ENCODE data around the gene C6orf52.

The C6orf52 gene

DNA sequence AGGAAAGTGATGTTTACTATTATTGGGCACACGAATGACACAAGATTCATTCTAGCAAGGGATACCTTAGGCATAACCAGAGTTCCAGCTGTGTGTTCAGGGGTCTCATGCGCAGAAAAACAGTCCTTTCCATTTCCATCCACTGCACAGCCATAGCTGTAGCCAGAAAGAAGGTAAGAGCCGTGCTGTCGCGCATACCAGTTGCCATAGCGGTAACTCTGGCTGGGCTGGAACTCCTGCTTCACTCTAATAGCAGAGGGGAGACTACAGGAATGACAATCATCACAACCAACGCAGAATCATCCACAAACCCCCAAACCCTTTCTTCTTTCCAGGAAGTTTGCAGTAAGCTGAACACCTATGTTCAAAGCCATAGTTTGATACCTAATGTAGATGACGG, 7.5 kb downstream of the C6orf52 start:
- no peak for DNase-seq (ENCODE audit: low read depth)
- no peak overlapping the region for H3K4me3 ChIP-seq (ENCODE audit: control insufficient read depth, low read depth, low read length)
- TF ChIP-seq, protein P1, sequence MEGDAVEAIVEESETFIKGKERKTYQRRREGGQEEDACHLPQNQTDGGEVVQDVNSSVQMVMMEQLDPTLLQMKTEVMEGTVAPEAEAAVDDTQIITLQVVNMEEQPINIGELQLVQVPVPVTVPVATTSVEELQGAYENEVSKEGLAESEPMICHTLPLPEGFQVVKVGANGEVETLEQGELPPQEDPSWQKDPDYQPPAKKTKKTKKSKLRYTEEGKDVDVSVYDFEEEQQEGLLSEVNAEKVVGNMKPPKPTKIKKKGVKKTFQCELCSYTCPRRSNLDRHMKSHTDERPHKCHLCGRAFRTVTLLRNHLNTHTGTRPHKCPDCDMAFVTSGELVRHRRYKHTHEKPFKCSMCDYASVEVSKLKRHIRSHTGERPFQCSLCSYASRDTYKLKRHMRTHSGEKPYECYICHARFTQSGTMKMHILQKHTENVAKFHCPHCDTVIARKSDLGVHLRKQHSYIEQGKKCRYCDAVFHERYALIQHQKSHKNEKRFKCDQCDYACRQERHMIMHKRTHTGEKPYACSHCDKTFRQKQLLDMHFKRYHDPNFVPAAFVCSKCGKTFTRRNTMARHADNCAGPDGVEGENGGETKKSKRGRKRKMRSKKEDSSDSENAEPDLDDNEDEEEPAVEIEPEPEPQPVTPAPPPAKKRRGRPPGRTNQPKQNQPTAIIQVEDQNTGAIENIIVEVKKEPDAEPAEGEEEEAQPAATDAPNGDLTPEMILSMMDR (IDR thresholded peaks at IDR 0.05; ENCODE audit: control insufficient read depth, insufficient read depth, low read depth, low read length, missing control alignments), result no peak

DNA sequence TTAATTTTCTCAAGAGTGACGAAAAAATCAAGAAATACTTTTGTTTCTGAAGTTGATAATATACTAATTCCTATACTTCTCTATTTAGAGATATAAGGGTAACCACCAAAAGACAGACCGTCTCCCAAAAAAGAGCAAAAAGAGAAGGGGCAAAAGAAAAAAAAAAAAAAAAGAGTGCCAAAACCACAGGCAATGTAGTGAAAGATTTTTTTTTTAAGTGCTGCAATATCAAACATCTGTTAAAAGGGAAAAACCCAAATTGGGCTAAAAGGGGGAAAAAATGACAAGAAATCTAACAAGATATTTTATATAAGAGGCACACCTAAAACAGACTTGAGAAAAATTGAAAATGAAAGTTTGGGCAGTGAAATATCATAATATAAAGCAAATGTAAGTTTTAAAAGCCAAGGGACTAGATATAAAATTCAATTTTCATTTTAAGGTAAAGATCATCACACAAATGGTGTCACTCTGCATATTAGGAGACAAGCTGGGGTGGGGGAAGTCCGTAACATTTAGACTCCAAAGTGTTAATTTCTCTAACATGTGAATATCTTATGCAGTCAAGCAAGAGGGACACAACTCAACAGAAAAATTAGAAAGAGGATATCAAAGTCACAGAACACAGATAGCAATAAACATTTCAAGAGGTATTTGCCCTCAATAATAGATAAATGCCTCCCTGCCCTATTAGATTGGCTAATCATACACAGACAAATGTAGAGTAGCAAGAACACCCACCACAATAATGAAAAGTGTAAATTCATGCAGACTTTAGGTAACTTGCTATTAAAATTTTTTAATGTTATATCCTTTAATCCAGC, 9.1 kb downstream of the C6orf52 start:
- no peak overlapping the region for H3K4me3 ChIP-seq (ENCODE audit: control insufficient read depth, low read depth, low read length)
- no peak for DNase-seq (ENCODE audit: low read depth)
- TF ChIP-seq, protein P1 (IDR thresholded peaks at IDR 0.05; ENCODE audit: control insufficient read depth, insufficient read depth, low read depth, low read length, missing control alignments), result no peak

DNA sequence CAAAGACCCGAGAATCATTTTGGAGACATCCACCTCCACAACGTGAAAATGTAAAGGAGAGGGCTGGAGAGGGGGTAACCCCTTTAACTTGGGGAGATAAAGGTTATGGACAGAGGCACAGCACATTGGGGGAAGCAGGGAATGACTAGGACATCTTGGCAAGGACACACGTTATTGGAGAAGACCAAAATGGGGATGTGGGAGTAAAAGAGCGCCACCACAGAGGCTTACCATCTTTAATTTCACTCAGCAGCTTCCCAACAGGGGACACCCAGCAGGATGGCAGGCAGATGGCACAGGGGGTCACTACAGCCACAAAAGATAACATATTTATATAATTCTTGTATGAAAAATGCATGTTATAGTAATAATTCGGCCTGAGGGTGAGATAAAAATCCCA, 9.8 kb downstream of the C6orf52 start:
- TF ChIP-seq, protein P1 (IDR thresholded peaks at IDR 0.05; ENCODE audit: control insufficient read depth, insufficient read depth, low read depth, low read length, missing control alignments), result no peak
- no peak for DNase-seq (ENCODE audit: low read depth)
- no peak overlapping the region for H3K4me3 ChIP-seq (ENCODE audit: control insufficient read depth, low read depth, low read length)

DNA sequence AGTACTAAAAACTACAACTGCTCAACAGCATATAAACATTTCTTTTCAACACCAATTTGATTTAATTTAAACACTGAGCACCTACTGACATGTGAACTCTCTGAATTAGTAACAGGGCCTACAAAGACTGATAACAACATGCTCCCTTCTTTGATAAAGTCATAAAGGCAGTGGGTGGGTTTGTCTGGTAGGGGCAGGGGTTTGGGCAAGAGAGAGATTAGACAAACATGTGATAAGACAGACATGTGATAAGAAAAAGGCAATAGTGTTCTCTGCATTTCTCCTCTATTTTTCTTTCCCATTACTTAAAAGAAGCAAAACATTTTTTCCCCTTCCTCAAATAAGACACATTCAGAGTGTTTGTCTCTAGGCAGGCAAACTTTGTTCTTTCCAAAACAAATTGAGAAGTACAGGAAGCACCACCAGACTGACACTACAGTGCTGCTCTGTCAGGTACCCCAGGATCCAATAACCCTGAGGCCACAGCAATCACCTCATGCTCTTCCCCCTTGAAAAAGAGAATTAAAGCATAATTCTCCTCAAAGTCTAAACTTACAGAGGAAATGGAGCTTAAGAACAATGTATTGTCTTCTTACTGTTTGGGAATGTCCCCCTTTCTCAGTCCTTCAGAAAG, 11.9 kb downstream of the C6orf52 start:
- DNase-seq (ENCODE audit: low read depth), result no peak
- H3K4me3 ChIP-seq (ENCODE audit: control insufficient read depth, low read depth, low read length), result no peak overlapping the region
- TF ChIP-seq, protein P1 (IDR thresholded peaks at IDR 0.05; ENCODE audit: control insufficient read depth, insufficient read depth, low read depth, low read length, missing control alignments), result no peak

DNA sequence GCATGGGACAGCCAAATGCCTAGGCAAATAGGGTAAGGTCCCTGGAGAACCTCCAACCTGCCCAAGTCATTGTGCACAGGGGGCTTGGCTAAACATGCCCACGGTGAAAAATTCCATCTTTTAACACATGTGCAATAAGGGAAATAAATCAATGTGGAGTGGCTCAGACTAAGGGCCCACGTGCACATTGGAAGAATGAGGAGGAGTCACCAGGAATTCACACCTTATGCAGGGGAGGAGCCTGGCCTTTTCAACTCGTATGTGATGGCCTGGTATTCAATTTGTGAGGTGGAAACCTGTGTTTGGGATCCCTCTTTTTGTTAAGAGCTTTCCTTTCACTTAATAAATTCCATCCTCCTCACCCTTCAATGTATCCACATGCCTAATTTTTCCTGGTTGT, 12.6 kb downstream of the C6orf52 start:
- TF ChIP-seq, protein P1 (IDR thresholded peaks at IDR 0.05; ENCODE audit: control insufficient read depth, insufficient read depth, low read depth, low read length, missing control alignments), result no peak
- DNase-seq (ENCODE audit: low read depth), result no peak
- H3K4me3 ChIP-seq (ENCODE audit: control insufficient read depth, low read depth, low read length), result no peak overlapping the region

DNA sequence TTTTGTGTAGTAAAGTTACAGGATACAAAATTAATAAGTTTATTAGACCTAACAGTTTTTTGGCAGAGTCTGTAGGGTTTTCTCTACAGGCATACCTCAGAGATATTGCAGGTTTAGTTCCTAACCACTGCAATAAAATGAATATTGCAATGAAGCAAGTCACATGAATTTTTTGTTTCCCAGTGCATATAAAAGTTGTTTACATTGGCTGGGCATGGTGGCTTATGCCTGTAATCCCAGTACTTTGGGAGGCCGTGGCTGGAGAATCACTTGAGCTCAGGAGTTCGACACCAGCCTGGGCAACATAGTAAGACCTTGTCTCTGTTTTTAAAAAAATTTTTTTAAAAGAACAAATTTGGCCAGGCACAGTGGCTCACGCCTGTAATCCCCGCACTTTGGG, 16.0 kb downstream of the C6orf52 start:
- no peak for DNase-seq (ENCODE audit: low read depth)
- H3K4me3 ChIP-seq (ENCODE audit: control insufficient read depth, low read depth, low read length), result no peak overlapping the region
- TF ChIP-seq, protein P1 (IDR thresholded peaks at IDR 0.05; ENCODE audit: control insufficient read depth, insufficient read depth, low read depth, low read length, missing control alignments), result no peak
